Measurements from ENCODE around the gene JOSD2. TPM values are rescaled to one million over a fixed set of nuclear protein-coding genes. Genes with fewer than 3 reads are reported as not detected.

JOSD2 gene
- total and polyA plus RNA-seq, 9 of the 15 experiments (the other 6 are each of a cell fraction or from before 2014, with no cell fraction given), result 0.06 to 14.4 (median 3.1) TPM

- TF ChIP-seq NR2C2 (CRISPR knock-in tag; IDR thresholded peaks at IDR 0.05) (no peak), NR2C2 (tag; IDR thresholded peaks at IDR 0.05) (0 out of 2 replicates have a peak, but pooled peaks have one; percentile 15), ZNF778 (CRISPR knock-in tag; IDR thresholded peaks at IDR 0.05) (no peak), ZNF253 (CRISPR knock-in tag; conservative IDR thresholded peaks at IDR 0.05) (no peak), MITF (IDR thresholded peaks at IDR 0.05) (no peak), MAFG (tag; conservative IDR thresholded peaks at IDR 0.05) (no peak), CEBPZ (IDR thresholded peaks at IDR 0.05; ENCODE audit: borderline replicate concordance, low read depth, low read length) (no peak), TAF1 (IDR thresholded peaks at IDR 0.05; ENCODE audit: control insufficient read depth, extremely low read depth, insufficient read depth, low read length, severe bottlenecking) (peak; percentile 65), ZC3H8 (IDR thresholded peaks at IDR 0.05) (no peak), ZNF354B (CRISPR knock-in tag; IDR thresholded peaks at IDR 0.05) (no peak), SAFB2 (IDR thresholded peaks at IDR 0.05; ENCODE audit: borderline replicate concordance, low read depth, low read length, severe bottlenecking) (no peak), MCM7 (IDR thresholded peaks at IDR 0.05) (no peak), ZNF717 (CRISPR knock-in tag; IDR thresholded peaks at IDR 0.05) (no peak), HMG20A (CRISPR knock-in tag; conservative IDR thresholded peaks at IDR 0.05) (no peak), CHD1 (IDR thresholded peaks at IDR 0.05; ENCODE audit: low read length) (no peak), MYBL2 (IDR thresholded peaks at IDR 0.05; ENCODE audit: low read depth) (no peak), MYBL2 (CRISPR knock-in tag; IDR thresholded peaks at IDR 0.05; ENCODE audit: borderline replicate concordance) (no peak), ZSCAN29 (IDR thresholded peaks at IDR 0.05) (no peak), TFE3 (CRISPR knock-in tag; IDR thresholded peaks at IDR 0.05) (no peak), NRF1 (conservative IDR thresholded peaks at IDR 0.05 in 1 of 2, IDR thresholded peaks at IDR 0.05 in 1 of 2) (peak; percentile 100), ARHGAP35 (IDR thresholded peaks at IDR 0.05; ENCODE audit: partially characterized antibody) (no peak), IRF2 (CRISPR knock-in tag; IDR thresholded peaks at IDR 0.05) (no peak), ZC3H11A (IDR thresholded peaks at IDR 0.05; ENCODE audit: low read depth, low read length) (peak; percentile 76; the same call in 1 of the 2 replicates), RFX5 (IDR thresholded peaks at IDR 0.05; ENCODE audit: low read depth, low read length) (peak; percentile 85), L3MBTL2 (IDR thresholded peaks at IDR 0.05) (peak; percentile 67), ZKSCAN1 (IDR thresholded peaks at IDR 0.05; ENCODE audit: low read depth, low read length) (no peak)
Observed at GRCh38 chr19:50476224-50476906, 34.6 kb downstream of the JOSD2 start, which contains the start of the genes EMC10 and GARIN5A (continued).
